BE2C (cell line): ENCODE results near the gene BRI3.

Experiments used
- DNase-seq: peaks from one replicate; pipeline ENCODE4 v3.0.0-alpha.2; 2020
- H3K27me3 ChIP-seq: fragments of 250-450 bp; sonication (Bioruptor Pico); 2 replicates; pipeline ENCODE4 v1.5.1; 2020; ENCODE audit warnings: mild to moderate bottlenecking
- H3K36me3 ChIP-seq: fragments of 250-450 bp; sonication (Bioruptor Pico); 2 replicates; pipeline ENCODE4 v1.5.1; 2020; ENCODE audit warnings: mild to moderate bottlenecking
- H3K4me1 ChIP-seq: fragments of 250-450 bp; sonication (Bioruptor Pico); 2 replicates; pipeline ENCODE4 v1.5.1; 2020
- H3K4me3 ChIP-seq: 2 replicates; pipeline ENCODE4 v1.5.1; 2011; ENCODE audit warnings: low read depth, low read length
- H3K9me3 ChIP-seq: fragments of 250-450 bp; sonication (Bioruptor Pico); 2 replicates; pipeline ENCODE4 v1.5.1; 2020
- TF ChIP-seq, protein P1 (sequence below): IDR thresholded peaks from 2 replicates; pipeline ENCODE4 v1.5.1; 2012; ENCODE audit warnings: mild to moderate bottlenecking, low read depth, low read length

The BRI3 gene

DNA sequence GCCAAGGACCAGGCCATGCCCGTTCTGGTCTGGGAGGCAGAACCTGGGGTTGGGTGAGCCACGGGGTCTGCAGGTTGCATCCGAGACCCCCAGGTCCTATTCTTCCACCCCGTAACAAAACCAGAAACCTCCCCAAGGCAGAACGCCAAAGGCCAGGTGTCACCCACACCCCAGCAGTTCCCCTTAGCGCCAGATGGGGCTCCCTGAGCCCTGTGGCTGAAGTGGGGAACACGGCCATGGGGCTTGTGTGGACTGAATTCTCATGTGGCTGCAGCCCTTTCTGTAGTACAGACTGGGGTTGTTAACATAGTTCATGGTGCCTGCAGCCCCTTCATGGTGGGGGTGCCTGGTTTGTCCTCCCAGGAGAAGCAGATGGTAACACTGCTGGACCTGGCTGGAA lies 10.2 kb downstream of the BRI3 start:
- TF ChIP-seq, protein P1, sequence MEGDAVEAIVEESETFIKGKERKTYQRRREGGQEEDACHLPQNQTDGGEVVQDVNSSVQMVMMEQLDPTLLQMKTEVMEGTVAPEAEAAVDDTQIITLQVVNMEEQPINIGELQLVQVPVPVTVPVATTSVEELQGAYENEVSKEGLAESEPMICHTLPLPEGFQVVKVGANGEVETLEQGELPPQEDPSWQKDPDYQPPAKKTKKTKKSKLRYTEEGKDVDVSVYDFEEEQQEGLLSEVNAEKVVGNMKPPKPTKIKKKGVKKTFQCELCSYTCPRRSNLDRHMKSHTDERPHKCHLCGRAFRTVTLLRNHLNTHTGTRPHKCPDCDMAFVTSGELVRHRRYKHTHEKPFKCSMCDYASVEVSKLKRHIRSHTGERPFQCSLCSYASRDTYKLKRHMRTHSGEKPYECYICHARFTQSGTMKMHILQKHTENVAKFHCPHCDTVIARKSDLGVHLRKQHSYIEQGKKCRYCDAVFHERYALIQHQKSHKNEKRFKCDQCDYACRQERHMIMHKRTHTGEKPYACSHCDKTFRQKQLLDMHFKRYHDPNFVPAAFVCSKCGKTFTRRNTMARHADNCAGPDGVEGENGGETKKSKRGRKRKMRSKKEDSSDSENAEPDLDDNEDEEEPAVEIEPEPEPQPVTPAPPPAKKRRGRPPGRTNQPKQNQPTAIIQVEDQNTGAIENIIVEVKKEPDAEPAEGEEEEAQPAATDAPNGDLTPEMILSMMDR = no peak
- Histone ChIP-seq H3K9me3 (no peaks in the 10 kb centered on the region), H3K4me3 (no peak overlapping the region), H3K36me3 (no peaks in the 10 kb centered on the region), H3K27me3 (no peaks in the 10 kb centered on the region), H3K4me1 (no peaks in the 10 kb centered on the region)
- DNase-seq = no peak

DNA sequence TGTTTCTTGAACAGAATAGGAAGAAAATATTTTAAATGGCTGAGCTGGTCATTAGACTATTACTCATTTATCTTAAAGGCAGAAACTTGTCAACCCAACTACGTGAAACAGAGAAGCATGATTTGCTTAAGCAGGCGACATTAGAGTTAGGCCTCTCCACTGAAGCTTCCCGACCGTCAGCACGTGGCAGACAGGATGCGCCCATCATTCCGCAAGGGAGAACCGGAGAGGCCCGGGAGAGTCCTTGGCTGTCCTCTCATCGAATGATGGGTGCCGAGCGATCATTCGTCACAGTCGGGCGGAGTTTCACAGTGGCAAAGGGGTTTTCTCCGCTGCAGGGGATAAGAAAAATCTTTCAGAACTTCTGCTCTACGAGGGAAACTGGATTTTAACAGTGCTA lies 11.8 kb downstream of the BRI3 start:
- Histone ChIP-seq H3K9me3 (no peaks in the 10 kb centered on the region), H3K4me1 (no peaks in the 10 kb centered on the region), H3K36me3 (no peaks in the 10 kb centered on the region), H3K4me3 (no peak overlapping the region), H3K27me3 (no peaks in the 10 kb centered on the region)
- no peak for DNase-seq
- TF ChIP-seq, protein P1 = no peak

DNA sequence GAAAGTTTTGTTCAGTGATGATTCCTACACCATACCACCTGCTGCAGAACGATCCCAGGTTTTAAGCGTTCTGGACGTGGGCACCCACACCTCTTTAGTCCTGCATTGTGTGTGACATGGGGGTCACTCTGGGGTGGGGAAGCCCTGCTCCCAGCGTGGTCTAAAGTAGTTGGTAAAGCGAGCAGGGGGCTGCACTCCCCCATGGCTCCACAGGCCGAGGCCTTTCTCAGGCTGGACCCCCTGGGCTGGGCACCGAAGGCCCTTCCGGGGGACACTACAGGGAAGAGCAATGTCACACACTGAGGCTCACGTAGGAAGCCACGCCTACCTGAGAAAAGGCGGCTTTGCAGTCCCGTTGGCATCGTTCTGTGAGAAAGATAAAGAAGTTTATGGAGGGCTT lies 12.3 kb downstream of the BRI3 start:
- H3K36me3 ChIP-seq = no peaks in the 10 kb centered on the region

DNA sequence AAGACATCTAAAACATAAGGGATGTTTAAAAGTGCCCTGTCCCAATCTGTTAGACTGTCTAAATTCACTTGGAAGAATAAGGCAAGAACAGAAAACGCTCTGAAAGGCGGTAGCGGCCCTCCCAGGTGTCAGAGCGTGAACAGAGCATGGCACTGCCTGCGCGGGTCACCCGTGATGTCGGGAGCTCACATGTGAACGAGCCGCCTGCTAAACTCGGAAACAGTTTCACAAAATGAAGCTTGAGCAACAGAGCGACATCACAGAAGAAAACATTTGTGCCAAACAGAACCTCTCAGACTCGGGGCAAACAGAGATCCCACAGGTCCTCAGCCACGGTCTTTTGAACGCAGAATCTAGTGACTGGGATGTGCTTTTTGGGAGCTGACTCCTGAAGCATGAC lies 12.8 kb downstream of the BRI3 start:
- DNase-seq = no peak
- no peaks in the 10 kb centered on the region for H3K4me1 ChIP-seq
- H3K27me3 ChIP-seq = no peaks in the 10 kb centered on the region
- no peaks in the 10 kb centered on the region for H3K9me3 ChIP-seq
- H3K4me3 ChIP-seq = no peak overlapping the region
- TF ChIP-seq, protein P1 = no peak
- H3K36me3 ChIP-seq = no peaks in the 10 kb centered on the region

More for the DNA sequence above, 12.3 kb downstream of the BRI3 start:
- TF ChIP-seq, protein P1 = no peak
- Histone ChIP-seq H3K9me3 (no peaks in the 10 kb centered on the region), H3K27me3 (no peaks in the 10 kb centered on the region), H3K4me3 (no peak overlapping the region), H3K4me1 (no peaks in the 10 kb centered on the region)
- no peak for DNase-seq

DNA sequence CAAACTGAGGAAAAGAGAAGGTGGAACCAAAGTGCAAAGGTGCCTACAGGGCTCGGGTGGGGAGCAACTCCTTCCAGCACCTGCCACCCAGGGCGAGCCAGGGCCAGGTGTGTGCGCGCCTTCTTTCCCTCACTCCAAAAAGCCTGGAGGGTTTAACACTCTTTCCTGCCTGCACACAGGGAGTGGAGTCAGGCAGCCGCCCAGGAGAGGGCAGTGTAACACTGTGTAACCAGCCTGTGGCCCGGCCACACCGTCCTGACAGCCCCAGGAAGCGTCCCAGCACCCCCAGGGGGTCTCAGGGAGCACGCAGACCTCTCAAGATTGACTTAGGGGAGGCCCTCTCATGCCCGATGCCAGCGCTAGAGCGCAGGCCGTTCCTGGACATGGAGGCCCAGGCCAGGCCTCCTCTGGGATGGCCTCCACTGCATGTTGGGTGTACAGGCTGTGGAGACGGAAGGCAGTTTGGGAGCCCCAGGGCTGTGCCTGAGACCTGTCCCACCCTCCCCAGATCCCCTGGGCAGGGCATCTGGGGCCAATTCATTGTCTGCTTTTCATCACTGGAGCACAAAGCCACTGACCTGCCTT lies 13.4 kb downstream of the BRI3 start:
- Histone ChIP-seq H3K4me3 (no peak overlapping the region), H3K36me3 (no peaks in the 10 kb centered on the region), H3K4me1 (no peaks in the 10 kb centered on the region), H3K27me3 (no peaks in the 10 kb centered on the region), H3K9me3 (no peaks in the 10 kb centered on the region)
- peak; percentile 78 for DNase-seq
- TF ChIP-seq, protein P1 = peak; percentile 87

DNA sequence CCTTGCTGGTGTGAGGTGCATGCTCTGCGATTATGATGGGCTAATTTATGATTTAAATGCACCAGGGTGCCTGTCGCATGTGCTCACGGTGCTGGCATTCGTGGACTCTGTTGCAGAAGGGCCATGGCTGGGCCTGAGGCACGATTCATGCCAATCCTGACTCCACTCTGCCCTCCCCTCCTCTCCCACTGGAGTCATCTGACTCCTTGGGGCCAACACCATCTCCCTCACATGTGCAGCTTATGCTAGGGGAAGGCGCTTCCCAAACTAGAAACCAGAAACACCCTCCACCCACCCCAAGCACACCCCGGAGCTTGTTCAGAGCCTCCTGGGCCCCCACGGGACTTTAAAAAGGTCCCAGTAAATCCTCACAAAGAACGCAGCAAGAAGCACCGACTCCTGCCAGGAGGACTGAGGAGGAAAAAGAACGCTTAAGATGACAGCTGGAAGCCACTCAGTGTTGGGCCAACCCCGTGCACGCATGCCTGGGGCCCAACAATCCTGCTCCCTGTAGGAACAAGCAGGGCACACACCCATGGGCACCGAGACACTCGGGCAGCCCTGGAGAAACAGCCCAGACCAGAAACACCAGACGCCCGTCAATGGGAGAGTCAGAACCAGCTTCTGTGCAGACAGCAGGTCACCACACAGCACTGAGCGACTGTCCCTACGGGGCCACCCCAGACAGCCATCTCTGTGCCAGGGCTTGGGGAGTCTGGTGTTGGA lies 14.1 kb downstream of the BRI3 start:
- TF ChIP-seq, protein P1 = no peak
- Histone ChIP-seq H3K4me1 (no peaks in the 10 kb centered on the region), H3K36me3 (no peaks in the 10 kb centered on the region), H3K4me3 (no peak overlapping the region), H3K9me3 (no peaks in the 10 kb centered on the region), H3K27me3 (no peaks in the 10 kb centered on the region)
- DNase-seq = no peak
